HepG2 (cell line): Measurements from ENCODE around the gene FN1. TPM values are rescaled to one million over a fixed set of nuclear protein-coding genes. Genes with fewer than 3 reads are reported as not detected.

Source experiments
- BRCA1 ChIP-seq: sonication (generic); formaldehyde crosslinking; IDR thresholded peaks from 2 replicates; pipeline ENCODE4 v1.4.0; 2020; ENCODE audit warnings: missing genetic modification reagents
- DNMT3B ChIP-seq: conservative IDR thresholded peaks from 2 replicates; pipeline ENCODE4 v1.6.1; 2016; ENCODE audit warnings: missing biosample characterization, control low read depth
- EHMT2 ChIP-seq: fragments of 200-600 bp; sonication (generic); IDR thresholded peaks from 2 replicates; pipeline ENCODE4 v1.7.0; 2017; ENCODE audit warnings: antibody characterized with exemption, low read depth, low read length, borderline replicate concordance
- FOXA1 ChIP-seq, 2 experiments: fragments of 450-650 bp in 1 of 2; sonication (generic) in 1 of 2; formaldehyde crosslinking in 1 of 2; IDR thresholded peaks; 2 replicates each; pipeline versions ENCODE4 v1.4.0 to v1.6.1; 2016 to 2020; ENCODE audit warnings: missing genetic modification reagents in 1 of 2
- GPN1 ChIP-seq: sonication (generic); formaldehyde crosslinking; IDR thresholded peaks from 2 replicates; pipeline ENCODE4 v1.5.1; 2020; ENCODE audit warnings: missing genetic modification reagents, borderline replicate concordance
- MYC ChIP-seq: sonication (generic); formaldehyde crosslinking; IDR thresholded peaks from 2 replicates; pipeline ENCODE4 v1.9.0; 2021; ENCODE audit warnings: missing genetic modification reagents, borderline replicate concordance
- MYNN ChIP-seq: sonication (generic); formaldehyde crosslinking; IDR thresholded peaks from 2 replicates; pipeline ENCODE4 v1.4.0; 2020; ENCODE audit warnings: mild to moderate bottlenecking, low read depth, missing genetic modification reagents
- NFIC ChIP-seq: IDR thresholded peaks from 2 replicates; pipeline ENCODE4 v1.6.1; 2012; ENCODE audit warnings: mild to moderate bottlenecking, low read length, inconsistent platforms
- NR1H2 ChIP-seq: sonication (generic); formaldehyde crosslinking; IDR thresholded peaks from 2 replicates; pipeline ENCODE4 v1.8.1; 2022; ENCODE audit warnings: low read depth, missing genetic modification reagents, borderline replicate concordance
- PAF1 ChIP-seq: IDR thresholded peaks from 2 replicates; pipeline ENCODE4 v1.6.1; 2016; ENCODE audit warnings: missing genetic modification reagents, missing compliant biosample characterization
- POLR2AphosphoS2 ChIP-seq: IDR thresholded peaks from 2 replicates; pipeline ENCODE4 v1.6.1; 2011; ENCODE audit warnings: low read depth, low read length, improper control_type of control experiment
- POLR2AphosphoS5 ChIP-seq: IDR thresholded peaks from 2 replicates; pipeline ENCODE4 v1.6.1; 2012; ENCODE audit warnings: low read depth, low read length
- POLR2G ChIP-seq: fragments of 200-400 bp; formaldehyde crosslinking; IDR thresholded peaks from 2 replicates; pipeline ENCODE4 v1.6.1; 2018; ENCODE audit warnings: mild to moderate bottlenecking, low read depth, low read length, moderate library complexity
- RBM22 ChIP-seq: fragments of 200-400 bp; formaldehyde crosslinking; optimal IDR thresholded peaks from 2 replicates; pipeline ENCODE3; 2017; ENCODE audit warnings: mild to moderate bottlenecking, low read length, moderate library complexity
- RXRA ChIP-seq: sonication (generic); formaldehyde crosslinking; IDR thresholded peaks from 2 replicates; pipeline ENCODE4 v1.5.1; 2020; ENCODE audit warnings: missing genetic modification reagents
- SALL1 ChIP-seq: sonication (generic); formaldehyde crosslinking; IDR thresholded peaks from 2 replicates; pipeline ENCODE4 v1.8.0; 2022; ENCODE audit warnings: mild to moderate bottlenecking, missing genetic modification reagents
- SIX1 ChIP-seq: sonication (generic); formaldehyde crosslinking; IDR thresholded peaks from 2 replicates; pipeline ENCODE4 v1.4.0; 2020; ENCODE audit warnings: missing genetic modification reagents, borderline replicate concordance
- SMYD3 ChIP-seq: sonication (generic); formaldehyde crosslinking; IDR thresholded peaks from 2 replicates; pipeline ENCODE4 v1.8.1; 2023; ENCODE audit warnings: mild to moderate bottlenecking, missing genetic modification reagents
- TEAD3 ChIP-seq: optimal IDR thresholded peaks from 2 replicates; pipeline ENCODE3; 2016; ENCODE audit warnings: borderline replicate concordance
- ZC3H4 ChIP-seq: sonication (generic); formaldehyde crosslinking; IDR thresholded peaks from 2 replicates; pipeline ENCODE4 v1.4.0; 2020; ENCODE audit warnings: missing genetic modification reagents, borderline replicate concordance
- ZNF136 ChIP-seq: sonication (generic); formaldehyde crosslinking; IDR thresholded peaks from 2 replicates; pipeline ENCODE4 v1.8.1; 2022; ENCODE audit warnings: low read depth, mild to moderate bottlenecking, moderate library complexity, missing genetic modification reagents
- ZNF33B ChIP-seq: sonication (generic); formaldehyde crosslinking; IDR thresholded peaks from 2 replicates; pipeline ENCODE4 v1.5.1; 2020; ENCODE audit warnings: mild to moderate bottlenecking, missing genetic modification reagents
- ZNF652 ChIP-seq: IDR thresholded peaks from 2 replicates; pipeline ENCODE4 v1.6.1; 2016; ENCODE audit warnings: low read depth, borderline replicate concordance
- polyA plus RNA-seq, 8 experiments: library from polyadenylated mRNA; depleted of rRNA in 3 of 8; stranded (reverse) in 7 of 8; unstranded in 1 of 8; fragments of >200 nt; fragmentation: Illumina TruSeq in 4 of 8; extraction: Trizol in 4 of 8; gene quantifications; 2 replicates each; pipeline versions ENCODE4 v1.2.1 to v1.2.3, GENCODE V29; 2011 to 2016; ENCODE audit warnings: low read depth in 4 of 8, missing spikeins in 1 of 8, mixed read lengths in 1 of 8; ENCODE audit not compliant: insufficient read depth in 1 of 8
- total RNA-seq, 5 experiments: library from RNA; depleted of rRNA; stranded (reverse); fragments of >200 nt; fragmentation: Illumina TruSeq; extraction: Trizol; gene quantifications; 2 replicates each; pipeline ENCODE4 v1.2.3, GENCODE V29; 2016; ENCODE audit warnings: low read depth in 1 of 5
- TF ChIP-seq, protein P1 (sequence below): sonication (generic); formaldehyde crosslinking; IDR thresholded peaks from 2 replicates; pipeline ENCODE4 v1.5.0; 2020; ENCODE audit warnings: mild to moderate bottlenecking, missing genetic modification reagents, moderate library complexity
- TF ChIP-seq, protein P2 (sequence below): sonication (generic); formaldehyde crosslinking; IDR thresholded peaks from 2 replicates; pipeline ENCODE4 v1.4.0; 2020; ENCODE audit warnings: missing genetic modification reagents
- TF ChIP-seq, protein P3 (sequence below): sonication (generic); formaldehyde crosslinking; IDR thresholded peaks from 2 replicates; pipeline ENCODE4 v1.8.0; 2022; ENCODE audit warnings: missing genetic modification reagents, mild to moderate bottlenecking, moderate library complexity, borderline replicate concordance

Gene FN1
- total and polyA plus RNA-seq, 2 of the 13 experiments (the other 11 are each of a cell fraction or from before 2014, with no cell fraction given) = 1,847 to 6,471 TPM

DNA sequence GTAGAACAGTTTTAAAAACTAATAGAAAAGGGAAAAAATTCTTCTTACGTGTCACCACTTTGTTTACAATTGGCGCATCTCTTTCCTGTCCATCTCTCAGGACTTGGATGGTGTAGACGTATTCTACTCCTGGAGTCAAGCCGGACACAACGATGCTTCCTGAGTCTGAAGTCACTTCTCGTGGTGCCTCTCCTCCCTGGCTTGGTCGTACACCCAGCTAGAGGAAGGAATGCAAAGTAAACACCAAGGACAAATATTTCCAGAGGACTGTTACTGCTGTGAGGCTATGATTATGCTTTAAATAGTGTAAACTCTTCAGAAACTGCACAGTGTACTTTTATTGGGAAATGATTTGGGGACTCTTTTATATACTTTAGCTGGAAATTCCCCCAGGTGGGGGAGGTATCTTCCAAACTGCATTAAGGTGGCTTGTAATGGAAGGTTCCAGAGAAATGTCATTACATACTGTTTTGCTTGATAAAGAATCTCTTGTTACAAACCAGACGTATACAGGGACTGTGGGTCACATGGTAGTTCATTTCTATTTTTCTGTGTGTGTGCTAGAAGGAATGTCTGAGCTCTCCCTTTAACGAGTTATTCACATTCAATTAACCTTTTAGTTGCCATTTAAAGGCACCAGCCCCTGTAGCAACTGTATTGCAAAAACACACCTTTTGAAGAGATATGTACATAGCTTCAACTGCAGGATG lies 38.1 kb downstream of the FN1 start (continued):
- TF ChIP-seq, protein P1, sequence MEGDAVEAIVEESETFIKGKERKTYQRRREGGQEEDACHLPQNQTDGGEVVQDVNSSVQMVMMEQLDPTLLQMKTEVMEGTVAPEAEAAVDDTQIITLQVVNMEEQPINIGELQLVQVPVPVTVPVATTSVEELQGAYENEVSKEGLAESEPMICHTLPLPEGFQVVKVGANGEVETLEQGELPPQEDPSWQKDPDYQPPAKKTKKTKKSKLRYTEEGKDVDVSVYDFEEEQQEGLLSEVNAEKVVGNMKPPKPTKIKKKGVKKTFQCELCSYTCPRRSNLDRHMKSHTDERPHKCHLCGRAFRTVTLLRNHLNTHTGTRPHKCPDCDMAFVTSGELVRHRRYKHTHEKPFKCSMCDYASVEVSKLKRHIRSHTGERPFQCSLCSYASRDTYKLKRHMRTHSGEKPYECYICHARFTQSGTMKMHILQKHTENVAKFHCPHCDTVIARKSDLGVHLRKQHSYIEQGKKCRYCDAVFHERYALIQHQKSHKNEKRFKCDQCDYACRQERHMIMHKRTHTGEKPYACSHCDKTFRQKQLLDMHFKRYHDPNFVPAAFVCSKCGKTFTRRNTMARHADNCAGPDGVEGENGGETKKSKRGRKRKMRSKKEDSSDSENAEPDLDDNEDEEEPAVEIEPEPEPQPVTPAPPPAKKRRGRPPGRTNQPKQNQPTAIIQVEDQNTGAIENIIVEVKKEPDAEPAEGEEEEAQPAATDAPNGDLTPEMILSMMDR (CRISPR knock-in tag) = peak; percentile 21
- TF ChIP-seq, protein P2, sequence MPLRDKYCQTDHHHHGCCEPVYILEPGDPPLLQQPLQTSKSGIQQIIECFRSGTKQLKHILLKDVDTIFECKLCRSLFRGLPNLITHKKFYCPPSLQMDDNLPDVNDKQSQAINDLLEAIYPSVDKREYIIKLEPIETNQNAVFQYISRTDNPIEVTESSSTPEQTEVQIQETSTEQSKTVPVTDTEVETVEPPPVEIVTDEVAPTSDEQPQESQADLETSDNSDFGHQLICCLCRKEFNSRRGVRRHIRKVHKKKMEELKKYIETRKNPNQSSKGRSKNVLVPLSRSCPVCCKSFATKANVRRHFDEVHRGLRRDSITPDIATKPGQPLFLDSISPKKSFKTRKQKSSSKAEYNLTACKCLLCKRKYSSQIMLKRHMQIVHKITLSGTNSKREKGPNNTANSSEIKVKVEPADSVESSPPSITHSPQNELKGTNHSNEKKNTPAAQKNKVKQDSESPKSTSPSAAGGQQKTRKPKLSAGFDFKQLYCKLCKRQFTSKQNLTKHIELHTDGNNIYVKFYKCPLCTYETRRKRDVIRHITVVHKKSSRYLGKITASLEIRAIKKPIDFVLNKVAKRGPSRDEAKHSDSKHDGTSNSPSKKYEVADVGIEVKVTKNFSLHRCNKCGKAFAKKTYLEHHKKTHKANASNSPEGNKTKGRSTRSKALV (CRISPR knock-in tag) = no peak
- TF ChIP-seq ZC3H4 (CRISPR knock-in tag) (peak; percentile 73; the same call in 1 of the 2 replicates), DNMT3B (0 out of 2 replicates have a peak, but pooled peaks have one; percentile 53), RXRA (no peak), RBM22 (peak; percentile 99), POLR2AphosphoS5 (peak; percentile 63), GPN1 (CRISPR knock-in tag) (no peak), SIX1 (CRISPR knock-in tag) (no peak), TEAD3 (CRISPR knock-in tag) (peak; percentile 86), BRCA1 (CRISPR knock-in tag) (no peak), ZNF33B (CRISPR knock-in tag) (no peak), MYNN (CRISPR knock-in tag) (no peak), ZNF136 (CRISPR knock-in tag) (0 out of 2 replicates have a peak, but pooled peaks have one; percentile 35), MYC (CRISPR knock-in tag) (no peak), POLR2G (peak; percentile 63), POLR2AphosphoS2 (peak; percentile 68; the same call in 1 of the 2 replicates), ZNF652 (CRISPR knock-in tag) (peak; percentile 84), NFIC (no peak), NR1H2 (CRISPR knock-in tag) (no peak), FOXA1 (IDR thresholded peaks at IDR 0.05) (no peak), FOXA1 (CRISPR knock-in tag; IDR thresholded peaks at IDR 0.05) (peak; percentile 78), SALL1 (CRISPR knock-in tag) (peak; percentile 43), EHMT2 (no peak), PAF1 (0 out of 2 replicates have a peak, but pooled peaks have one; percentile 31), SMYD3 (0 out of 2 replicates have a peak, but pooled peaks have one; percentile 28)
- TF ChIP-seq, protein P3, sequence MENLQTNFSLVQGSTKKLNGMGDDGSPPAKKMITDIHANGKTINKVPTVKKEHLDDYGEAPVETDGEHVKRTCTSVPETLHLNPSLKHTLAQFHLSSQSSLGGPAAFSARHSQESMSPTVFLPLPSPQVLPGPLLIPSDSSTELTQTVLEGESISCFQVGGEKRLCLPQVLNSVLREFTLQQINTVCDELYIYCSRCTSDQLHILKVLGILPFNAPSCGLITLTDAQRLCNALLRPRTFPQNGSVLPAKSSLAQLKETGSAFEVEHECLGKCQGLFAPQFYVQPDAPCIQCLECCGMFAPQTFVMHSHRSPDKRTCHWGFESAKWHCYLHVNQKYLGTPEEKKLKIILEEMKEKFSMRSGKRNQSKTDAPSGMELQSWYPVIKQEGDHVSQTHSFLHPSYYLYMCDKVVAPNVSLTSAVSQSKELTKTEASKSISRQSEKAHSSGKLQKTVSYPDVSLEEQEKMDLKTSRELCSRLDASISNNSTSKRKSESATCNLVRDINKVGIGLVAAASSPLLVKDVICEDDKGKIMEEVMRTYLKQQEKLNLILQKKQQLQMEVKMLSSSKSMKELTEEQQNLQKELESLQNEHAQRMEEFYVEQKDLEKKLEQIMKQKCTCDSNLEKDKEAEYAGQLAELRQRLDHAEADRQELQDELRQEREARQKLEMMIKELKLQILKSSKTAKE (CRISPR knock-in tag) = no peak
